GM19452 (cell line): ENCODE results near the gene HOXA9.

Source experiments
- ATAC-seq: cut with Tn5 transposase; IDR thresholded peaks from one replicate; pipeline ENCODE4 v1.9.1; 2021; ENCODE audit not compliant: unreplicated experiment

HOXA9 gene

GRCh38 chr7:27129729-27130539, 35.4 kb downstream of the HOXA9 start:
- no peak for ATAC-seq

GRCh38 chr7:27128776-27129728, 36.3 kb downstream of the HOXA9 start:
- no peak for ATAC-seq

GRCh38 chr7:27128034-27128433, 37.3 kb downstream of the HOXA9 start:
- ATAC-seq: no peak

- ATAC-seq: no peak
Observed at GRCh38 chr7:27126596-27127327, 38.6 kb downstream of the HOXA9 start.

- no peak for ATAC-seq
Observed at GRCh38 chr7:27125986-27126394, 39.3 kb downstream of the HOXA9 start.

GRCh38 chr7:27124902-27125689, 40.2 kb downstream of the HOXA9 start:
- no peak for ATAC-seq

- no peak for ATAC-seq
Observed at GRCh38 chr7:27124096-27124901, 41.0 kb downstream of the HOXA9 start.

- ATAC-seq: no peak
Observed at GRCh38 chr7:27123477-27124053, 41.8 kb downstream of the HOXA9 start.

- no peak for ATAC-seq
Observed at GRCh38 chr7:27123007-27123476, 42.3 kb downstream of the HOXA9 start.

- ATAC-seq: no peak
Observed at GRCh38 chr7:27122077-27122910, 43.0 kb downstream of the HOXA9 start.

- ATAC-seq: no peak
Observed at GRCh38 chr7:27121684-27122076, 43.7 kb downstream of the HOXA9 start.

- no peak for ATAC-seq
Observed at GRCh38 chr7:27119412-27119911, 45.9 kb downstream of the HOXA9 start.

GRCh38 chr7:27118580-27118979, 46.8 kb downstream of the HOXA9 start:
- no peak for ATAC-seq

GRCh38 chr7:27117887-27118491, 47.3 kb downstream of the HOXA9 start:
- ATAC-seq: no peak

- no peak for ATAC-seq
Observed at GRCh38 chr7:27116962-27117886, 48.1 kb downstream of the HOXA9 start.
